NCI-H1930 (cell line): ENCODE measurements around the gene DEDD.

Experiments
- DNase-seq, 2 experiments: peaks; one replicate each; lab custom pipeline; 2025; lab: John Stamatoyannopoulos, UW

DEDD gene

DNA sequence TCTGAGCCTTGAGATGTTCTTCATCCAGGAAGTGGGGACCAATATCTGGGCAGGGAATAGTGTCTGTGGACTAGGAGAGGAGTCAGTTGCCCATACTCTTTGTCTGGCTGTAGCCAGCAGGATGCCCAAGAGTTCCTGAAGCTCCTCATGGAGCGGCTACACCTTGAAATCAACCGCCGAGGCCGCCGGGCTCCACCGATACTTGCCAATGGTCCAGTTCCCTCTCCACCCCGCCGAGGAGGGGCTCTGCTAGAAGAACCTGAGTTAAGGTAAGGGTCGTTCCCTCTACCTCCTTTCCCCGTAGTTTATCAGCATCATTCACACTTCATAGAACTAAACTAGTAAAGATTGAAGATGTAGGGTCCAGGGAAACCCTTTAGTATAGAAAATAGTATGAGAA is 30.3 kb upstream of the DEDD start:
- no peak for DNase-seq

DNA sequence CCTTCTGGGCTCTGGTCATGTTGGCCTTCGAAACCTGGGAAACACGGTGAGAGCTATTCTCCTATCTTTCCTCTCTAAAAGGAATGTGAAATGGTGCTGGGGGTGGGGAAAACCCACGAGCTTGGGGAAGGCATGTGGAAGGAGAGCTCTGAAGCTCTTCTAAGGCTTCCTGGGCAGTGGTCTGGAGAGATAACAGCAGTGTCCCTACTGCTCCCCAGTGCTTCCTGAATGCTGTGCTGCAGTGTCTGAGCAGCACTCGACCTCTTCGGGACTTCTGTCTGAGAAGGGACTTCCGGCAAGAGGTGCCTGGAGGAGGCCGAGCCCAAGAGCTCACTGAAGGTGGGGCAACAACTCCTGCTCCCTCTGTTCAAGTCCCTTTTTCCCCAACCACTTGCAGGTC is 29.6 kb upstream of the DEDD start:
- no peak for DNase-seq

DNA sequence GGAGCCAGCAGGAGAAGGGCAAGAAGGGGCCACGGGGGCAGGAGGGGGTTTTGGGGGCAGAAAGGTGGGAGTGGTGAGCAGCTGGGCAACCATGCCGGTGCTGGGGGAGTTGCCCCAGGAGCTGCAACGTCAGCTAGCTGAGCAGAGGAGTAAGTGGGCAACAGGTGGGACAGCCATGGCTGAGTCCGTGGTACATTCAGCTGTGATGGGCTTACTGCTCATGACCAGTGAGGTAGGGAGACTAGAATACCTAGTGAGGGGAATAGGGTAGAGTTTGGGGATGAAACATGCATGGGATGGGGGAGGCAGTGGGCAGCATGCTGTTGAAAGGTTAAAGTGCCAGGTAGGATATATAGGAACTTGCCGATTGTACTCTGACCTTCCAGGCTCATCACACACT is 29.2 kb upstream of the DEDD start:
- DNase-seq: no peak

DNA sequence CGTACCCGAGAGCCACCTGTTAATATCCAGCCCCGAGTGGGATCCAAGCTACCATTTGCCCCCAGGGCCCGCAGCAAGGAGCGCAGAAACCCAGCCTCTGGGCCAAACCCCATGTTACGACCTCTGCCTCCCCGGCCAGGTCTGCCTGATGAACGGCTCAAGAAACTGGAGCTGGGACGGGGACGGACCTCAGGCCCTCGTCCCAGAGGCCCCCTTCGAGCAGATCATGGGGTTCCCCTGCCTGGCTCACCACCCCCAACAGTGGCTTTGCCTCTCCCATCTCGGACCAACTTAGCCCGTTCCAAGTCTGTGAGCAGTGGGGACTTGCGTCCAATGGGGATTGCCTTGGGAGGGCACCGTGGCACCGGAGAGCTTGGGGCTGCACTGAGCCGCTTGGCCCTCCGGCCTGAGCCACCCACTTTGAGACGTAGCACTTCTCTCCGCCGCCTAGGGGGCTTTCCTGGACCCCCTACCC is 28.2 kb upstream of the DEDD start:
- DNase-seq: no peak

DNA sequence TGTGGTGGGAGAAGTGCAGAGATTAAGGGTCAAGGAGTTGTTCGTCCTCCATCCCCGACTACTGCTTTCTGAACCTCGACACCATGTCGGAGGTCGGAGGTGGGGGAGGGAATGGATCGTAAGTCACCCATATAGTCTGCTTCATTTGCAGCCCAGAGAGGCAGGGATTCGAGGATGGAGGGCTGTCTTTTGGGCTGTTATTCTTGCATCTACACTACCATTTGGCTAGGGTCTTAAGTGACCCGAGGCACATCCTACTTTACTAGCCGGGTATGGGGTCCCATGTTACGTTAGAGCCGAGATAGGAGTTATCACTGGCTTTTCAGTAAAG is 27.4 kb upstream of the DEDD start:
- DNase-seq: no peak

DNA sequence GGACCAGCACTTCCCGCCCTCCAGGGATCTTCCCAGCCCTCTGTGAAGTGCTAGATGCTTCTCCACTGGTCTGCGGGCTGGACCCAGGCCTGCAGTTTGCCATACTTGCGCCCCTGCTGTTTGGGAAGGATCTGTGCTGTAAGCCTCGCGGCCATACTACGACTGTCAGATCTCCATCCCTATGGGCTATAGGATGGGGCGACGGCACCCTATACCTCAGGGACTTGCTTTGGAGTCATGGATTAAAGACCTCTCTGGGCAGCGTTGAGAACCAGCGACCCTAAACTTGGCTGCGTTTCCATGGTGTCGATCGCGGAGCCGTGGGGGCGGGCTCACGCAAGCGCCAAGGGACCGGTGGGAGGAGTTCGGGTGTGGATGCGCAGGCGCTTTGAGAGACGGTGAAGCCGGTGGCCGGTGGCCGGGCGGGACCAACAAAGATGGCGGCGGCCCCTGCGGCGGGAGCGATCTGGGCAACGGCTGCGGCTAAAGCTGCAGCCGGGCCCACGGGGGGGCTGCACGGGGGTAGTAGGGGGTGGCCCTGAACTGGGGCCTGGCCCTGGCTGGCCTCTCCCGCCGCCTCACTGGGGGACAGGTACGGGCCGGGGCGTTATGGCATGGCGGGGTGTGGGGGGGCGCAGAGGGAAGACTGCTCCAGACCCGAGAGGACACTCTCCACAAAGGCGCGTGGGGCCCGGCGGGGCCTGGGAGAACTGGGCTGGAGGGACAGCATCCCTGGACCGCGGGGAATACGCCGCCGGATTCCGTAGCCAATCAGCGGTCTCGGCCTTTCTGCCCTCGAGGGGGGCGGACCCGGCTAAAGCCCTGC is 26.8 kb upstream of the DEDD start, which contains the start of gene USP21:
Gene USP21 (plus strand): TSS at position 414 of the 826 bp plus-strand sequence. CDS start 1,141 bp downstream, outside the sequence.
- peak; percentile 84 to 89 for DNase-seq

DNA sequence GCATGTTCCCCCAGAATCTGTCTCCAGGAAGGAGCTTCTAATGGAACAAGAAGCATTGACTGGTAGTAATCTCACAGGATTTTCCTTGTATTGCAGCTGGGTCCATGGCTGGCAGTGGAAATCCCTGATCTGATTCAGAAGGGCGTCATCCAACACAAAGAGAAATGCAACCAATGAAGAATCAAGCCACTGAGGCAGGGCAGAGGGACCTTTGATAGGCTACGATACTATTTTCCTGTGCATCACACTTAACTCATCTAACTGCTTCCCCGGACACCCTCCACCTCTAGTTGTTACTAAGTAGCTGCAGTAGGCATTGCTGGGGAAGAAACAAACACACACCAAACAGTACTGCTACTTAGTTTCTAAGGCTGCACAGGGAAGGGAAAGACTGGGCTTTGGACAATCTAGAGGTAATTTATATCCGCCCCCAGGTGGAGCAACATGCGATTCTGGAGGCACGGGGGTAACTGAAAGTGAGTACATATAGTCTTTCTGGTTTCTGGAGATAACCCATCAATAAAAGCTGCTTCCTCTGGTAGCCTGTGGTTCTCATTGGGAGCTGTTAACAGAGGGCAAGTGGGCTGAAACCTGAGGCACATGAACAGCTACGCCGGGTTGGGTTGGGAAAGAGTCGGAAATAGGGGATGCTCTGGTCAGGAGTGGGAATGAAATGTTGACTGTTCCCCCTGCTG is 26.0 kb upstream of the DEDD start:
- DNase-seq: no peak

DNA sequence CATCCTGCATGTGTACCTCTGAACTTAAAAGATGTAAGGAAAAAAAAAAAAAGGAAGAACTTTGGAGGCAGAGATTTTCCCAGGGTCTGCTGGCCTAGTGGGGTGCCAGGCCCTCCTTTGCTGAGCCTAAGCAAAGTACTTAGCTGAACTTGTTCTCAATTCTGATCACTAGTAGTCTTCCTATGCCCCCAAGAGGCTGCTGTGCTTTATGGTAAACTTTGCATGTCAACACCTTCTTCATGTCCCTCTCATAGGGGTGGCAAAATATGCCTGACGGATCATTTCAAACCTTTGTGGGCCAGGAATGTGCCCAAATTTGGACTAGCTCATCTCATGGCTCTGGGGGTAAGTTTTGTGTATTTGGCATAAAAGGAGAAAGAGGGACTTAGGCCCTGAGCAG is 25.4 kb upstream of the DEDD start:
- no peak for DNase-seq

DNA sequence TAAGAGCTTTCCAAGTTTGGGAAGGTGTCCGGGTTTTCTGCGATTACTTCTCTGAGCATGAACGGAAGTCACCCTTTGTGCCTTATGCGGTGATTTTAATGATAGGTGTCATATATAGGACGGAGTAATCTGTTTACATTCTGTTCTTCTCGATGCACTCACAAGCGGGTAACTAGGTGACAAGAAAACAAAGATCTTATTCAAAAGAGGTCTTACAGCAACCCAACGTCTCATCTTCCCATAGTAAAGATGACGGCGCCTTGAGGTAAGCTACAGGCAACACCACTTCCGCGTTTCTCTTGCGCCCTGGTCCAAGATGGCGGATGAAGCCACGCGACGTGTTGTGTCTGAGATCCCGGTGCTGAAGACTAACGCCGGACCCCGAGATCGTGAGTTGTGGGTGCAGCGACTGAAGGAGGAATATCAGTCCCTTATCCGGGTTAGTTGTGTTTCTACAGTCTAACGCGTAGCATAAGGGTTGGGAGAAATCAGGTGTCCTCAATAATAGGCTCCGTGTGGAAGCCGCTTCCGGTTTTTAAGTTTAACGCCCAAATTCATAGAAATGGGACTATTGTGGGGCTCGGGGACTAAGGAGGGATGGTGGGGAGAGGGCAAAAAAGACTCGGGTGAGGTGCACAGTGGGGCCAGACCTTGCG is 21.3 kb upstream of the DEDD start, which contains the start of gene UFC1:
Gene UFC1 (plus strand): TSS at position 297 of the 656 bp plus-strand sequence. CDS start 20 bp downstream, at position 317.
- DNase-seq: peak; percentile 80 to 86

DNA sequence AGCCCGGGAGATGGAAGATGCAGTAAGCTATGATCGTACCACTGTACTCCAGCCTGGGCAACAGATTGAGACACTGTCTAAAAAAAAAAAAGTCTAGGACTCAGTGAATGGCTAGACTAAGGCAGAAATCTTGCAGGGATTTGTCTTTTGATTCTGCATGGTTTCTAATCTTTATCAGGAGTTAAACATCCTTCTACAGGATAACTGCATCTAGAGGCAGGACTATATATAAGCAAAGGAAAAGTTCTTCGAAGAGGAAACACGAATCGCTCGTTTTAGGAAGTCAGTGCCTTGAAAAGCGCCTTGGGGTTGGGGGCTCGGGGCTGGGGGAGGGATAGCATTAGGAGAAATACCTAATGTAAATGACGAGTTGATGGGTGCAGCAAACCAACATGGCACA is 20.7 kb upstream of the DEDD start:
- DNase-seq: no peak

DNA sequence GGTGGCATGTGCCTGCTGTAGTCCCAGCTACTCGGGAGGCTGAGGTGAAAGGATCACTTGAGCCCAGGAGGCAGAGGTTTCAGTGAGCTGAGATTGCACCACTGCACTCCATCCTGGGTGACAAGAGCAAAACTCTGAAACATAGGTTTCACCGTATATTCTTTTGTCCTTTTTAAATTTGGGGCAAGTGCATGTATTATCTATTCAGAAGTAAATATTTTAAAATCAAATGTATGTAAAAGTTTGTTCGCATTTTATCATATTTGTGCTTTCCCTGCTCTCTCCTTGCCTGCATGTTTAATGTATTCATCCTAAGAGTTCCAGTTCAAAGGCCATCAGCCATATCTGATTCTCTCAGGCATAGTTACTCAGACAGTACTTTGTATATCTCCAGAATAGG is 13.4 kb upstream of the DEDD start:
- DNase-seq: no peak

DNA sequence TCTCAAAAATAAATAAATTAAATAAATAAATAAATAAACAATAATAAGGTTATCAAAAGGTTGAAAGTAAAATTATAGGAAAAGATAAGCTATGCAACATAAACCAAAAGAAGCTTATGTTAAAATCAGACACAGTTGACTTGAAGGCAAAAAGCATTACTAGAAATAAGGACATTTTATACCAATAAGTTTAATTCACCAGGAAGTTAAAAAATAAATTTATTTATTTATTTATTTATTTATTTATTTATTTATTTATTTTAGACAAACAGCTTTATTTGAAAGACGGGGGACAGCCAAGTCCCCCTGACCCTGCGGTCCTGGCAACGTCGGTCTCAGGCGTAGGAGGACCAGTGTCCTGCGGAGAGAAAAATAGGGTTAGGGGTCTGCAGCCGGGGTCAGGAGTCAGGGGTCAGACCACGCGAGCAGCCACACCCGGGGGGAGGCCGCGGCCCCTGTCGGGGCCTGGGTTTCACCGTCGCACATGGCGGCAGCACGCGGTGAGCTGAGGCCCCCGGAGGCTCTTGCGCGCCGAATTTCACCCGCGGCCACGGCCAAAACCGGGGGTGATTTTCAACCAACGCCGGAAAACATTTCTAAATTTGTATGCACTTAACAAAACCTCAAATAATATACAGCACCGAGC is 8.4 kb upstream of the DEDD start:
- no peak for DNase-seq

DNA sequence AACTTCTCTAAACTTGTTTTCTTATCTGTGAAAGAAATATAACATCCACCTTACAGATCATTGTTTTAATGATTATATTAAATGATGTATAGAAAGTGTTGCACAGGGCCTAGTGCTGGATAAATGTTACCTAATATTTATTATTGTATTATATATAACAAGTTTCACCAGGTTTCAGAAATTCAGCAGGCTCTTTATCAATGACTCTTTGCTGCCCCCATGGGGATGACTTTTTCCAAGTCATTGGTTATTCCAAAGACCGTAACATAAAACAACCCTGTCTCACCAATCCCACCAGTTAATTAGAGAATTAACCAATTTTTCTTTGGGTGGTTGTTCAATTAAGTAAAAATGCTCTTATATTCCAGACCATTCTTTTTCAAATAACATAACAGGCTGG is 7.3 kb upstream of the DEDD start:
- peak in 1 of 2 experiments; percentile 6 for DNase-seq

DNA sequence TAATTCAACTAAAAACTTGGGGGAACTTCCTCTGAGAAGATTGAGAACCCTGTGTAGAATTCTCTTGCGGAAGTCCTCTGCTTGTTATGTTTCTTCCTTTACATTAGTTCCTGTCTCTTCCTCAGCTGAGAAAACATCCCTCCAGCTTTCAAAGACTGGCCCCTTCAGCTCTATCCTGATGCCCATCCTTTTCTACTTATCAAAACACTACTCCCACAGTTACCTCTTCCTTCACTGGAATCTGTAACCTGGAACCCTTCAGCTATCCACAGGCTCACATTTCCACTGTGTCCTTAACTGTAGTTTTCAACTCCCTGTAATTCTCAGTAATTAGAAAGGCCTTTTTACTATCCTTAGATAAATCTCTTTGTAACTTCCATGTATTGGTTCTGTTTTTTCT is 6.0 kb upstream of the DEDD start:
- DNase-seq: no peak

DNA sequence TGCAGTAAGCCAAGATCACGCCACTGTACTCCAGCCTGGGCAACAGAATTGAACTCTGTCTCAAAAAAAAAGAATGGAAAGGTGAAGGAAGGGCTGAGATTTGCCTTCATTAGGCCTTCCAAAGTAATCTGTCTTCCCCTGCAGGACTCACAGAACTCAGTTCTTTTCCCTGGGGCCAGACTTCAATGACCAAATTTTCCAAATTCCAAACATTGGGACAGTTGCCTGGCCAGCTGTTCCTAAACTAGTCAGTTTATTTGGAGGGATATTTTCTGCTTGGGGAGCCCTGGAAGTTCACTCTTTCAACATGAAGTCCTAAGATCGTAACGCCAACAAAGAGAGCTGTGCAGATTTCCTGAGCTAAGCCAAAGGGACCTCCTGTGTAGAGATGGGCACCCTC is 5.4 kb upstream of the DEDD start:
- no peak for DNase-seq

DNA sequence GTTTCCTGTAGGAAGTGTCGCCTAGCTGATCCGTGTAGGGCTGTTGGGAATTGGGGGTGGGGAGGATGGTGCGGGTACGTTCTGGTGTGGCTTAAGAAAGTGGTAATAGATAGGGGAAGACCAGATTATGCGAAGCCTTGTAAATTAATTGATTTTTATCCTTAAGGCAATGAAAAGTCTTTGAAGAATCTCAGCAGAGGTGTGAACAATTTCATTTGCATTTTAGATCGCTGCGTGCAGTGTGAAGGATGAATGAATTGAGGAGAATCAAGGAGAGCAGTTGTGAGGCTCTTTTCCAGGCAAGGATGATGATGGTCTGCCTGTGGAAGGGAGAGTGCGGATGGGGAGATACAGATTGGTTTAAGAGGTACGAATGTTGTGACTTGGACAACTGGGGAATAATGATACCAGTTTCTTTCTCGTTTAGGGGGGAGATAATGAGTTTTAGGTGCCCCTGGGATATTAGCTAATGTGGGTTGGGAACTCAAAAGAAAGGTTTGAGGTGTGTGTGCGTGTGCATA is 813 bp upstream of the DEDD start:
- no peak for DNase-seq

DNA sequence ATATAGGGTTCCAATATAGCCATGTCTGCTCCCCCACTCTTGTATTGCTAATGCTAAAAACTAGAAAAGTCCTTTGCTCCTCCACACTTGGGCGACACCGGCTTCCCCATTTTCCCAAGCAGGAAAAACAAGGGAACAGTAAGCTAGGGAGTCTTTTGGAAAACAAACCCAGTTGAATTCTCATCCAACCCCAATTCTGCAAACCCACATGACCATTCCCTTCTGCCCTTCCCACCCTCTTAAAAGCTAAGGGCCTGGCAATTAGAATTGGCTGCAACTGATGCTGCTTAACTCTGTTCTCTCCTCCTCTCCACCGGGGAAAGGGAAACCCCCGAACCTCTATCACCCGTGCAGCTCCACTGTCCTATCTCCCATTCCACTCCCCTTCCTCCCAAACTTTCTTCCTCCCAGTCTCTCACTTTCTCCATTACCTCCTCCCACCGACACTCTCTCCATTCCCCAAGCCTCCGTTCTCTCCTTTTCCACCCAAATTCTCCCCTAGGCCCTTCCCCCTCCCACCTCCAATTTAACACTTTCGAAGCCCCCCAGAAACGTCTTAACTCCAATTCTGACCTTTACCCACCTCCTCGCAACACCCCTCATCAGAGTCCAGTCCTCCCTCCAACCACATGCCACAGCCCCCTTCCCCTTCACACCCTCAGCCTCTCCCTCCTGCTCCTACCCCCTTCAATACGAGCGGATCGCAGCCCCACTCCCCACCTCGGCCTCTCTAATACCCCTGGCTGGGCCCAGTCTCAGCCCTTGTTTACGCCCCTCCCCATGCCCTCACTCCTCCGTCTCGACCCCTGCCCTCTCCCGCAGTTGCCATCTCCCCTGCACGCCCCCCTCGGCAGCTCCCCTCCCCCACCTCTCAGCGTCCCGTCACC is 701 bp downstream of the DEDD start:
- DNase-seq: no peak

DNA sequence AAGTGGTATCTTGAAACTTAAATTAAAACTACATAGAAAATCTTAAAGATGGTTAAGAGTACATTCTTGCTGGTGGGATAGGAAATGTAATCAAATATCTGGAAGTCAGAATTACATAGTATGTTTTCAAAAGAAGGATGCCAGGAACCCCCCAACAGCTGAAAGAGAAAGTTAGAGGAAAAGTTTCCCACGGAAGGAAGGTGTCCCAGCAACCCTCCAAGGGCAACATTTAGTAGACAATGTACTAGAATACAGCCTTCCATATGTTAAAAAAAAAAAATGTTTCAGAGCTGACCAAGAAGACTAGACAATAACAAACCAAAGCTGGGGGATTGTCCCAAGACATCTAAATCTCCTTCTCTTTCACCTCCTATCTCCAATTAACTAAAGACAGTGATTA is 2.2 kb downstream of the DEDD start:
- DNase-seq: no peak

DNA sequence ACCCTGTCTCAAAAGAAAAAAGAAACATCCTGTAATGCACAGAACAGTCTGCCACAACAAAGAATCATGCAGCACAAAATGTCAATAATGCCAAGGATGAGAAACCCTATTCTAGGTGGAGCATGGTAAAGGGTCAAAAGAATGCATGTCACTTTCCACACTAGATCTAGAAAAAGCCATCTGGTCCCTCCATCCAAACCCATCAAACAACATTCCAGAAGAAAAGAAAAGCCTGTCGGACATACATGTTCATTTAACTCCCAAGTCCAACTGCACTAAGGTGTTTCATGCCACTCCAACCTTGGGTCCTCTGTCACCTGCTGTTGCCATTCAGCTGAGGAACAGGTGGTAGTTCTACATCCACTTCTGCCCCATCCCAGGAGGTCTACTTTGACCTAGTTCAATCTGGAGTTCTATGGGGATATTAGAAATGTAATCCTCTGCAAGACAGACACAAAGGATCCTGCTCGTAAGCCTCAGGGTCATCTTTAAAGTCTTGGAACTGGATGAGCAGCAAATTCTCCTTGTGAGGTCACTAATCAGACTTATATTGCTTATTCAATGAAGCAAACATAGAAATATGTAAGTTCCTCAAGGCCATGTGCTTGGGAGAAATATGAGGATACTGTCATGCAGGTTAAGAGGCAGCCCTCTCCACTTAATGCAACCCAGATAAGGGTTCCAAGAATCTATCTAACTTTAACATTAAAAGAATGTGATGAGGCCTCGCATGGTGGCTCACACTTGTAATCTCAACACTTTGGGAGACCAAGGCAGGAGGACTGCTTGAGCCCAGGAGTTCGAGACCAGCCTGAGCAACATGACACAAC is 3.7 kb downstream of the DEDD start:
- DNase-seq: no peak

DNA sequence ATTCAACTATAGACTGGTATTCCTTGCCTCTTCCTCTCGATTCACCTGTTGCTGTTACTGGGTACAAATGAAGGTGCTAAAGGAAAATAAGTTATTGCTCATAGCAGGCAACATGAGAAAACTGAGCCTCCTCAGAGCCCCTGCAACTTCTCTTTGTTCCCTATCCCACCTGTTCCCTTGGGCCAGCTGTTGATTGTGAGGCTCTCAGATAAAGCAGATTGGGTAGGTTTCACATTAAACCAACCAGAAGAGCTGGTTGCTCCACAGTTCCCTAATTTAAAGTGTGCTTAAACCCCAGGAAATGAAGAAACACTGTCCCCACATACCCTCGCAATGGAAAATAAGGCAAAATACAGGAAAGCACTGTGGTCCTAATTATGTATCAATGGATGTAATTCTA is 4.8 kb downstream of the DEDD start:
- DNase-seq: no peak
